ENCODE results near the gene PIP4K2A. TPM values are rescaled to one million over a fixed set of nuclear protein-coding genes. Genes with fewer than 3 reads are reported as not detected.
A peak's percentile ranks its signal among the peaks of the same experiment; 100 is the strongest.

Gene PIP4K2A
- total and polyA plus RNA-seq, 2 of the 13 experiments (the other 11 are each of a cell fraction or from before 2014, with no cell fraction given): 9.1 to 22.6 TPM

GRCh38 chr10:22712956-22713852 lies 1.2 kb downstream of the PIP4K2A start (continued):
- TF ChIP-seq ZSCAN5A (CRISPR knock-in tag; IDR thresholded peaks at IDR 0.05; ENCODE audit: borderline replicate concordance) (0 out of 2 replicates have a peak, but pooled peaks have one; percentile 34), HNF1B (CRISPR knock-in tag; IDR thresholded peaks at IDR 0.05) (no peak), ZMYM2 (CRISPR knock-in tag; IDR thresholded peaks at IDR 0.05) (no peak), HNRNPLL (IDR thresholded peaks at IDR 0.05; ENCODE audit: low read depth, low read length, poor library complexity, severe bottlenecking) (peak; percentile 59)

GRCh38 chr10:22712211-22712955 lies 2.0 kb downstream of the PIP4K2A start:
- TF ChIP-seq KLF15 (CRISPR knock-in tag; IDR thresholded peaks at IDR 0.05; ENCODE audit: borderline replicate concordance): no peak
- no peak for TF ChIP-seq ZFYVE20 (CRISPR knock-in tag; IDR thresholded peaks at IDR 0.05; ENCODE audit: borderline replicate concordance, low read depth)
- no peak for TF ChIP-seq ZBTB39 (CRISPR knock-in tag; IDR thresholded peaks at IDR 0.05)
- TF ChIP-seq ZFP41 (CRISPR knock-in tag; IDR thresholded peaks at IDR 0.05; ENCODE audit: borderline replicate concordance): no peak
- TSS peak; percentile 42 for BruUV-seq (replicated peaks)
- ATAC-seq: no peak
- Histone ChIP-seq H3K4me2 (ENCODE audit: low read depth, low read length) (peak overlapping the region; percentile 94), H3K27me3 (ENCODE audit: control insufficient read depth in 1 of 2, insufficient read depth in 2 of 2, low read length in 2 of 2) (peaks cover 0 to 3% of the 10 kb centered on the region in 2 experiments; a peak in 2 of 5 replicates), H3K9ac (ENCODE audit: insufficient read depth, low read depth, low read length) (peak overlapping the region; percentile 77), H3K27ac (ENCODE audit: extremely low read length, insufficient read depth, low read length) (no peak overlapping the region), H3K36me3 (replicated peaks in 1 of 2; ENCODE audit: control insufficient read depth in 1 of 2, insufficient read depth in 2 of 2, low read length in 2 of 2) (no peaks in the 10 kb centered on the region), H3K9me3 (ENCODE audit: low read length) (no peaks in the 10 kb centered on the region), H3K4me1 (ENCODE audit: insufficient read depth, low read length) (peaks cover 35% of the 10 kb centered on the region), H2AFZ (ENCODE audit: low read length) (no peak overlapping the region), H3K4me3 (replicated peaks in 1 of 3; ENCODE audit: insufficient read depth in 1 of 3, low read depth in 2 of 3, low read length in 3 of 3) (peak overlapping the region; percentile 85 to 98 (median 87)), H3K79me2 (ENCODE audit: insufficient read depth, low read length) (peaks cover 59% of the 10 kb centered on the region), H4K20me1 (ENCODE audit: insufficient read depth, low read length) (no peaks in the 10 kb centered on the region; the same call in 1 of the 2 replicates)
- POLR2A ChIA-PET: interaction anchor here (1.1 kb wide), 1 partner anchor 116 kb away, joined by 3 read pairs; no protein-coding TSS in a partner anchor
- CTCF ChIA-PET (ENCODE audit: low intra/inter-chr PET ratio, low total read pairs): no interaction called here
- no peak for FAIRE-seq
- intact Hi-C loops (cut with micrococcal nuclease; ENCODE audit: unreplicated experiment): loop anchor here (1.0 to 10.0 kb wide), 3 partner anchors 30 to 90 kb away; no protein-coding TSS in a partner anchor
- WGBS (ENCODE audit: low lambda C conversion rate): 25% methylated on average over 8 of the region's 8 CpGs
- DNase-seq (ENCODE audit: low spot score): no peak
- in situ Hi-C loops (cut with HindIII; ENCODE audit: extremely low pct_ligation_motif_present, low pct_unique_long_range_greater_than_20kb): loop anchor here (10.0 to 25.0 kb wide), 2 partner anchors 108 to 400 kb away; partner anchors contain the start of genes BMI1 and COMMD3
